Neural crest cell (in vitro differentiated cells): ENCODE measurements around the gene TSNAX. TPM values are rescaled to one million over a fixed set of nuclear protein-coding genes. Genes with fewer than 3 reads are reported as not detected.

ENCODE experiments used
- DNase-seq: peaks from one replicate; pipeline ENCODE4 v3.0.0; 2021; ENCODE audit warnings: low read depth, mixed read lengths, low spot score
- H3K27ac Mint-ChIP-seq: one replicate; pipeline ENCODE4 v1.8.0; 2021; ENCODE audit warnings: mild to moderate bottlenecking, mixed read lengths; ENCODE audit not compliant: unreplicated experiment
- H3K27me3 Mint-ChIP-seq: 2 replicates; pipeline ENCODE4 v1.8.0; 2021; ENCODE audit warnings: low read depth, mild to moderate bottlenecking, mixed read lengths
- H3K36me3 Mint-ChIP-seq: 2 replicates; pipeline ENCODE4 v1.8.0; 2021; ENCODE audit warnings: low read depth, mild to moderate bottlenecking, mixed read lengths
- H3K4me1 Mint-ChIP-seq: 2 replicates; pipeline ENCODE4 v1.8.0; 2021; ENCODE audit warnings: mixed read lengths
- H3K4me3 Mint-ChIP-seq: one replicate; pipeline ENCODE4 v1.8.0; 2021; ENCODE audit warnings: mild to moderate bottlenecking, mixed read lengths
- H3K9me3 Mint-ChIP-seq: 2 replicates; pipeline ENCODE4 v1.8.0; 2021; ENCODE audit warnings: mixed read lengths
- CTCF ChIP-seq: fragments of 200-600 bp; sonication (generic); conservative IDR thresholded peaks from 2 replicates; pipeline ENCODE4 v1.5.0; 2021; ENCODE audit warnings: antibody characterized with exemption, mild to moderate bottlenecking
- total RNA-seq: library from RNA; stranded (reverse); gene quantifications from 2 replicates; pipeline ENCODE4 v1.2.1, GENCODE V29; 2021

Gene TSNAX
- total RNA-seq, 1 donor from 2014 or later: 39.2 TPM

- peaks cover 1% of the 10 kb centered on the region for H3K9me3 Mint-ChIP-seq
- peaks cover 11% of the 10 kb centered on the region for H3K4me1 Mint-ChIP-seq
- peaks cover 5% of the 10 kb centered on the region for H3K27me3 Mint-ChIP-seq
- no peak for DNase-seq
- no peaks in the 10 kb centered on the region for H3K36me3 Mint-ChIP-seq
- no peak for TF ChIP-seq CTCF
- no peak overlapping the region for H3K27ac Mint-ChIP-seq
- H3K4me3 Mint-ChIP-seq: no peak overlapping the region
Observed at GRCh38 chr1:231602673-231602984, 74.2 kb downstream of the TSNAX start.

DNA sequence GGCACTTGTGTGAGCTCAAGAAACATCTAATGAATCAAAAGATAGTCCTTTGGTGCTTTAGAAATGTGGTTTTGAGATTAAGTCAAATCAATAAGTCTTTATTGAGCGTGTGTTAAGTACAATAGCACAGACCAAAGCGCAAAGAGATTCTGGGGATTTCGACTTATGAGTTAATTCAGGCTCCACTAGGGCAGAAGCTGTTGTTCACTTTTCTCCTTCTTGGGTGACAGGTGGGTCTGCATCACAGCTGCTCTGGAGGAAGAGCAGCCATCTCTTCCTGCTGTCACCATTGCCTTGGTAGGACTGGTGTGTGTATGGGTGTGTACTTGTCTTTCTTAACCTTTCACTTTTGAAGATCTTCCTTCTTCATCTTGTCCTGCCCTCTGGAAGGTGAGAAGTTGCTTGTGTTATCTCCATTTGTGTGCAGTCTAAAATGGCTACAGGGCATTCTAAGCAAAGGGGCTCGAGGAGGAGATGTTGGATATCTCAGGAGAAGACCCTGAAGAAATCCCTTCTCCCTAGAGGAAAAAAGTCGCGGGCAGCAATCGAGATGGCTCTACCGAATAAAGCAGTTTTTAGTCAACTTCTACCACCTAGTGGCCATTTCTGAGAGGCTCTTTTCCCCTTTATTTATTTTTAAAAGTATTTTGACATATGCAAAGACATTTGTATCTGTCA, 75.3 kb downstream of the TSNAX start:
- peak; percentile 91 for TF ChIP-seq CTCF
- Mint-ChIP-seq H3K9me3 (peaks cover 4% of the 10 kb centered on the region), H3K36me3 (no peaks in the 10 kb centered on the region), H3K4me3 (peak overlapping the region; percentile 52), H3K4me1 (peaks cover 11% of the 10 kb centered on the region), H3K27ac (peak overlapping the region; percentile 40), H3K27me3 (peaks cover 5% of the 10 kb centered on the region)
- DNase-seq: peak; percentile 35

DNA sequence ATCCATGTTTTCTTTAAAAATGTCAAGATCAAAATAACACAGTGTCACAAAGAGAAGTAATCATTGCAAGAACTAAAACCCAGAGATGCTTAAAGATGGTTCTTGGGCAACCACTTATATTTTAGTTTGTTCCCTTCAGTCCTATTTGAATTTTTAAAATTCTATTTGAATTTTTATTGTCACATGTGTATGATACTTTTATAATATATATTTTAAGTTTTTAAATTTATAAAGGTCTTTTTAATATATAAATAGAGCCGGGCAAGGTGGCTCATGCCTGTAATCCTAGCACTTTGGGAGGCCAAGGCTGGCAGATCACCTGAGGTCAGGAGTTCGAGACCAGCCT, 75.8 kb downstream of the TSNAX start:
- peaks cover 5% of the 10 kb centered on the region for H3K27me3 Mint-ChIP-seq
- no peak overlapping the region for H3K4me3 Mint-ChIP-seq
- peaks cover 11% of the 10 kb centered on the region for H3K4me1 Mint-ChIP-seq
- no peak for DNase-seq
- TF ChIP-seq CTCF: no peak
- H3K9me3 Mint-ChIP-seq: peaks cover 4% of the 10 kb centered on the region
- H3K27ac Mint-ChIP-seq: no peak overlapping the region
- H3K36me3 Mint-ChIP-seq: no peaks in the 10 kb centered on the region

DNA sequence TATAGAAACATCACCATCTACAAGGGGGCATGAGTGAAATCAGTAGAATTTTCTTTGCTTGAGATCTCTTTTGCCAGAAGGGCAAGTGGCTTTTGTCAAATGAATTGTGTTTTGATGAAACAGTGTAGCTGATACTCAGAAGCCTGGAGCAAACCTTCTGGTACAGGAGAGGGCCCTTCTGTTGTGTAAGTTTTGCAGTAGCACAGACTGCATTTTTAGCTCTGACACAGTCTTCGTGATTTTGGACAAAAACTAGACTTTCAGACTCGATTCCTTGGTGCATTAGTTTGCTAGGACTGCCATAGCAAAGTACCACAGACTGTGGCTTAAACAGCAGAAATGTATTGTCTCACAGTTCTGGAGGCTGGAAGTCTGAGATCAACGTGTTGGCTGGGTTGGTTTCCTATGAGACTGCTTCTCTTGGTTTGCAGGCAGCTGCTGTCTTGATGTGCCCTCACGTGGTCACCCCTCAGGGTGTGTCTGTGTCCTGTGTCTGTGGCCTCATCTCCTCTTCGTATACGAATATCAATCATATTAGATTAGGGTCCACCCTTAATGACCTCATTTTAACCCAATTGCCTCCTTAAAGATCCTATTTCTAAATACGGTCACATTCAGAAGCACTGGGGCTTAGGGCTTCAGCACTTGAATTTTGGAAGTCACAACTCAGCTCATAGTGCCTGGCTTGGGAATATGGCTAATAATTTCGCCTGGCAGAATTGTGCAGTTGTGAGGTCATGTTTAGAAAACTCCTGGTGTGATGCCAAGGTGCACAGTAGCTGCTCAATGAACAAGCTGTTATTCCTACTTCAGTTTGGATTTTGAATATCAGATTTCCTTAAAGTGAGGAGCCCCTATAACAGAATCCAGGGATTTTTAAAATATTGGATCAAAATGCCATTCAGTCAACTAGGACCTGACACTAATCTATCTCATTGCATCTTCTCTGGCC, 77.0 kb downstream of the TSNAX start:
- no peaks in the 10 kb centered on the region for H3K36me3 Mint-ChIP-seq
- H3K4me3 Mint-ChIP-seq: no peak overlapping the region
- TF ChIP-seq CTCF: no peak
- DNase-seq: no peak
- H3K9me3 Mint-ChIP-seq: peaks cover 4% of the 10 kb centered on the region
- H3K4me1 Mint-ChIP-seq: peaks cover 11% of the 10 kb centered on the region
- peaks cover 5% of the 10 kb centered on the region for H3K27me3 Mint-ChIP-seq
- H3K27ac Mint-ChIP-seq: no peak overlapping the region

DNA sequence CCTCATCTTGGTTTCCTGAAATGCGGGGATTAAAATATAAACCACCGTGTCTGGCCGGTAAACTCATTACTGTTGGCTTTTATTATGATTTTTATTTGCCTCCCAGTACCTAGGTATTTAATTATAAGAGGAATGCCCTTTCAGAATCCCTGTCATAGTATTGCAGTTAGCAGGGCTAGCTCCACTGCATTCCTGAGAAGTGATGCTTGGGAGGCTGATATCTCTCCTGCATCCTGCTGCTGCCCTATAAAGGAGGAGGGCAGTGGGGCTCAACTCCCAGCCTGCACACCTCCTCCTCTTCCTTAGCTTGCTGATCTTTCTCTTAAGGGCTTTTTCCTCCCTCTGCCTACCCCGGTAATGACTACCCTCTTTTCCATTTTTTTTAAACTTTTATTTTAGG, 78.2 kb downstream of the TSNAX start:
- H3K4me1 Mint-ChIP-seq: peaks cover 11% of the 10 kb centered on the region
- DNase-seq: no peak
- peaks cover 4% of the 10 kb centered on the region for H3K9me3 Mint-ChIP-seq
- no peak overlapping the region for H3K4me3 Mint-ChIP-seq
- H3K27me3 Mint-ChIP-seq: peaks cover 12% of the 10 kb centered on the region
- H3K27ac Mint-ChIP-seq: no peak overlapping the region
- H3K36me3 Mint-ChIP-seq: no peaks in the 10 kb centered on the region
- no peak for TF ChIP-seq CTCF
